Spinal cord (tissue), 10 donors: Measurements from ENCODE around the gene C11orf97. TPM values are rescaled to one million over a fixed set of nuclear protein-coding genes. Genes with fewer than 3 reads are reported as not detected.
A peak's percentile ranks its signal among the peaks of the same experiment; 100 is the strongest.

Source experiments
- DNase-seq, 6 donors: peaks; one replicate each; pipeline versions ENCODE4 v3.0.0 to v3.0.0-alpha.2; 2013 to 2015; ENCODE audit warnings: low spot score in 6 of 6, low read depth in 4 of 6
- H3K27ac ChIP-seq: one replicate; pipeline ENCODE4 v1.5.1; 2013; ENCODE audit warnings: low read depth, low read length, control low read depth
- H3K27me3 ChIP-seq: one replicate; pipeline ENCODE4 v1.6.1; 2013; ENCODE audit warnings: low read length; ENCODE audit not compliant: control insufficient read depth, insufficient read depth
- H3K36me3 ChIP-seq: one replicate; pipeline ENCODE4 v1.6.1; 2013; ENCODE audit warnings: low read length; ENCODE audit not compliant: control insufficient read depth, insufficient read depth
- H3K4me1 ChIP-seq: one replicate; pipeline ENCODE4 v1.6.1; 2013; ENCODE audit warnings: low read length; ENCODE audit not compliant: control insufficient read depth, insufficient read depth
- H3K4me3 ChIP-seq: one replicate; pipeline ENCODE4 v1.5.1; 2013; ENCODE audit warnings: low read depth, low read length, control low read depth
- H3K9me3 ChIP-seq: one replicate; pipeline ENCODE4 v1.6.1; 2013; ENCODE audit warnings: low read length; ENCODE audit not compliant: control insufficient read depth, insufficient read depth
- WGBS: methylation state at CpG from one replicate; pipeline ENCODE4 v1.1.5; 2013; ENCODE audit warnings: missing lambda C conversion rate; ENCODE audit not compliant: insufficient coverage; 5-methylcytosine and 5-hydroxymethylcytosine counted together
- polyA plus RNA-seq, 2 donors: library from polyadenylated mRNA; unstranded; fragments of 120-200 nt; gene quantifications; one replicate each; pipeline ENCODE4 v1.2.1, GENCODE V29; 2013; ENCODE audit not compliant: insufficient read length in 2 of 2
- total RNA-seq, 2 donors: library from RNA; depleted of rRNA in 1 of 2; stranded (reverse); fragments of 120-200 nt in 1 of 2; fragments of >200 nt in 1 of 2; gene quantifications; one replicate each; pipeline versions ENCODE4 v1.2.3 to v1.2.4, GENCODE V29; 2013 to 2014
- donor health status: healthy.

Gene C11orf97
- total and polyA plus RNA-seq, 4 donors, result 0.69 to 4.7 (median 1.3) TPM

GRCh38 chr11:94537031-94537600 is 24.9 kb downstream of the C11orf97 start:
- no peak overlapping the region for H3K4me3 ChIP-seq
- no peaks in the 10 kb centered on the region for H3K36me3 ChIP-seq
- no peak for DNase-seq
- no peak overlapping the region for H3K27ac ChIP-seq
- H3K4me1 ChIP-seq, result no peaks in the 10 kb centered on the region
- H3K9me3 ChIP-seq, result no peaks in the 10 kb centered on the region
- no peaks in the 10 kb centered on the region for H3K27me3 ChIP-seq
- 42% methylated on average over 2 of the region's 3 CpGs for WGBS

GRCh38 chr11:94539420-94539819 is 27.2 kb downstream of the C11orf97 start:
- Histone ChIP-seq H3K4me3 (no peak overlapping the region), H3K27ac (no peak overlapping the region), H3K27me3 (no peaks in the 10 kb centered on the region), H3K4me1 (peaks cover 5% of the 10 kb centered on the region), H3K9me3 (no peaks in the 10 kb centered on the region), H3K36me3 (no peaks in the 10 kb centered on the region)
- 89% methylated on average over 1 of the region's 1 CpG for WGBS
- DNase-seq, result no peak

GRCh38 chr11:94543695-94544645 is 31.7 kb downstream of the C11orf97 start, which contains the start of gene FUT4:
Gene FUT4 (plus strand): TSS chr11:94543921. CDS start chr11:94544134, 213 bp downstream.
- Histone ChIP-seq H3K27me3 (no peaks in the 10 kb centered on the region), H3K27ac (peak within 1 kb of the TSS; percentile 89), H3K4me3 (peak within 1 kb of the TSS; percentile 70), H3K36me3 (peaks cover 10% of the 10 kb centered on the region), H3K4me1 (peaks cover 24% of the 10 kb centered on the region), H3K9me3 (no peaks in the 10 kb centered on the region)
- under 1% methylated on average over 105 of the region's 109 CpGs for WGBS
- peak; percentile 42 to 92 (median 64) for DNase-seq

GRCh38 chr11:94544646-94545263 is 32.5 kb downstream of the C11orf97 start:
- peaks cover 10% of the 10 kb centered on the region for H3K36me3 ChIP-seq
- H3K27me3 ChIP-seq, result no peaks in the 10 kb centered on the region
- peak in 2 of 6 donors; percentile 50 to 55 for DNase-seq
- no peak overlapping the region for H3K27ac ChIP-seq
- no peaks in the 10 kb centered on the region for H3K9me3 ChIP-seq
- H3K4me3 ChIP-seq, result peak overlapping the region; percentile 70
- WGBS, result 5% methylated on average over 59 of the region's 59 CpGs
- peaks cover 24% of the 10 kb centered on the region for H3K4me1 ChIP-seq

- H3K4me3 ChIP-seq, result peak overlapping the region; percentile 70
- H3K27ac ChIP-seq, result no peak overlapping the region
- no peak for DNase-seq
- peaks cover 24% of the 10 kb centered on the region for H3K4me1 ChIP-seq
- no peaks in the 10 kb centered on the region for H3K9me3 ChIP-seq
- H3K36me3 ChIP-seq, result peaks cover 10% of the 10 kb centered on the region
- no peaks in the 10 kb centered on the region for H3K27me3 ChIP-seq
- 34% methylated on average over 40 of the region's 54 CpGs for WGBS
Measured at GRCh38 chr11:94545264-94546161, 33.3 kb downstream of the C11orf97 start.

GRCh38 chr11:94546162-94546470 is 33.9 kb downstream of the C11orf97 start:
- peak in 1 of 6 donors; percentile 9 for DNase-seq
- peaks cover 24% of the 10 kb centered on the region for H3K4me1 ChIP-seq
- WGBS, result 100% methylated on average over 1 of the region's 2 CpGs
- H3K36me3 ChIP-seq, result peaks cover 10% of the 10 kb centered on the region
- H3K4me3 ChIP-seq, result no peak overlapping the region
- no peaks in the 10 kb centered on the region for H3K27me3 ChIP-seq
- no peaks in the 10 kb centered on the region for H3K9me3 ChIP-seq
- H3K27ac ChIP-seq, result no peak overlapping the region

- 63% methylated on average over 1 of the region's 1 CpG for WGBS
- Histone ChIP-seq H3K27me3 (no peaks in the 10 kb centered on the region), H3K4me3 (no peak overlapping the region), H3K9me3 (no peaks in the 10 kb centered on the region), H3K27ac (no peak overlapping the region), H3K36me3 (peaks cover 10% of the 10 kb centered on the region), H3K4me1 (peaks cover 24% of the 10 kb centered on the region)
- DNase-seq, result peak in 1 of 6 donors; percentile 23
Measured at GRCh38 chr11:94546886-94547285, 34.6 kb downstream of the C11orf97 start.

- H3K36me3 ChIP-seq, result peaks cover 10% of the 10 kb centered on the region
- 67% methylated on average over 1 of the region's 5 CpGs for WGBS
Measured at GRCh38 chr11:94549146-94549545, 36.9 kb downstream of the C11orf97 start.

GRCh38 chr11:94550513-94550912 is 38.3 kb downstream of the C11orf97 start:
- Histone ChIP-seq H3K27me3 (no peaks in the 10 kb centered on the region), H3K27ac (no peak overlapping the region), H3K4me3 (no peak overlapping the region), H3K9me3 (no peaks in the 10 kb centered on the region), H3K4me1 (peaks cover 9% of the 10 kb centered on the region), H3K36me3 (peaks cover 2% of the 10 kb centered on the region)
- DNase-seq, result no peak
- WGBS, result 27% methylated on average over 2 of the region's 4 CpGs

More at GRCh38 chr11:94549146-94549545, 36.9 kb downstream of the C11orf97 start:
- Histone ChIP-seq H3K27ac (no peak overlapping the region), H3K4me1 (peaks cover 19% of the 10 kb centered on the region), H3K4me3 (no peak overlapping the region), H3K9me3 (no peaks in the 10 kb centered on the region), H3K27me3 (no peaks in the 10 kb centered on the region)
- DNase-seq, result no peak
